ENCODE data around the gene KRTAP10-11.

The KRTAP10-11 gene

GRCh38 chr21:44664691-44665090 lies 18.5 kb downstream of the KRTAP10-11 start:
- Histone ChIP-seq H3K4me1 (ENCODE audit: low read length) (no peaks in the 10 kb centered on the region), H3K27me3 (replicated peaks; ENCODE audit: insufficient read depth, low read length) (peaks cover 89% of the 10 kb centered on the region), H3K79me2 (ENCODE audit: low read length) (no peaks in the 10 kb centered on the region), H3F3A (ENCODE audit: insufficient read depth, low read length) (no peaks in the 10 kb centered on the region), H3K9me3 (replicated peaks; ENCODE audit: insufficient read depth, low read length) (no peaks in the 10 kb centered on the region), H3K9ac (ENCODE audit: low read length) (no peak overlapping the region), H3K36me3 (replicated peaks; ENCODE audit: insufficient read depth, low read length) (no peaks in the 10 kb centered on the region), H3K4me3 (ENCODE audit: low read length) (no peak overlapping the region), H3K4me2 (ENCODE audit: low read depth, low read length) (no peak overlapping the region), H3K27ac (ENCODE audit: low read length) (no peak overlapping the region), H3K9me2 (replicated peaks; ENCODE audit: insufficient read depth, low read length) (no peaks in the 10 kb centered on the region), H2AFZ (ENCODE audit: low read length) (no peak overlapping the region), H4K20me1 (ENCODE audit: insufficient read depth, low read length) (no peaks in the 10 kb centered on the region)
- TF ChIP-seq EZH2phosphoT487 (IDR thresholded peaks at IDR 0.05; ENCODE audit: low read length): no peak
- TF ChIP-seq, protein P1, sequence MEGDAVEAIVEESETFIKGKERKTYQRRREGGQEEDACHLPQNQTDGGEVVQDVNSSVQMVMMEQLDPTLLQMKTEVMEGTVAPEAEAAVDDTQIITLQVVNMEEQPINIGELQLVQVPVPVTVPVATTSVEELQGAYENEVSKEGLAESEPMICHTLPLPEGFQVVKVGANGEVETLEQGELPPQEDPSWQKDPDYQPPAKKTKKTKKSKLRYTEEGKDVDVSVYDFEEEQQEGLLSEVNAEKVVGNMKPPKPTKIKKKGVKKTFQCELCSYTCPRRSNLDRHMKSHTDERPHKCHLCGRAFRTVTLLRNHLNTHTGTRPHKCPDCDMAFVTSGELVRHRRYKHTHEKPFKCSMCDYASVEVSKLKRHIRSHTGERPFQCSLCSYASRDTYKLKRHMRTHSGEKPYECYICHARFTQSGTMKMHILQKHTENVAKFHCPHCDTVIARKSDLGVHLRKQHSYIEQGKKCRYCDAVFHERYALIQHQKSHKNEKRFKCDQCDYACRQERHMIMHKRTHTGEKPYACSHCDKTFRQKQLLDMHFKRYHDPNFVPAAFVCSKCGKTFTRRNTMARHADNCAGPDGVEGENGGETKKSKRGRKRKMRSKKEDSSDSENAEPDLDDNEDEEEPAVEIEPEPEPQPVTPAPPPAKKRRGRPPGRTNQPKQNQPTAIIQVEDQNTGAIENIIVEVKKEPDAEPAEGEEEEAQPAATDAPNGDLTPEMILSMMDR (IDR thresholded peaks at IDR 0.05; ENCODE audit: low read length): no peak
- TF ChIP-seq EZH2 (optimal IDR thresholded peaks at IDR 0.05; ENCODE audit: low read depth, low read length): no peak
- no peak for DNase-seq

GRCh38 chr21:44666401-44667320 lies 20.4 kb downstream of the KRTAP10-11 start, which contains the start of gene KRTAP12-2:
Gene KRTAP12-2 (minus strand): TSS chr21:44666927. CDS start chr21:44666886, 41 bp downstream.
- Histone ChIP-seq H4K20me1 (ENCODE audit: insufficient read depth, low read length) (no peaks in the 10 kb centered on the region), H3K4me1 (ENCODE audit: low read length) (no peaks in the 10 kb centered on the region), H3K9me2 (replicated peaks; ENCODE audit: insufficient read depth, low read length) (no peaks in the 10 kb centered on the region), H3K4me3 (ENCODE audit: low read length) (no peak within 1 kb of the TSS), H2AFZ (ENCODE audit: low read length) (no peak within 1 kb of the TSS), H3K79me2 (ENCODE audit: low read length) (no peaks in the 10 kb centered on the region), H3K4me2 (ENCODE audit: low read depth, low read length) (no peak within 1 kb of the TSS), H3K27ac (ENCODE audit: low read length) (no peak within 1 kb of the TSS), H3K9me3 (replicated peaks; ENCODE audit: insufficient read depth, low read length) (no peaks in the 10 kb centered on the region), H3K9ac (ENCODE audit: low read length) (no peak within 1 kb of the TSS), H3K27me3 (replicated peaks; ENCODE audit: insufficient read depth, low read length) (peaks cover 95% of the 10 kb centered on the region), H3F3A (ENCODE audit: insufficient read depth, low read length) (no peaks in the 10 kb centered on the region), H3K36me3 (replicated peaks; ENCODE audit: insufficient read depth, low read length) (no peaks in the 10 kb centered on the region)
- DNase-seq: no peak
- TF ChIP-seq, protein P1 (IDR thresholded peaks at IDR 0.05; ENCODE audit: low read length): no peak
- TF ChIP-seq EZH2 (optimal IDR thresholded peaks at IDR 0.05; ENCODE audit: low read depth, low read length): no peak
- no peak for TF ChIP-seq EZH2phosphoT487 (IDR thresholded peaks at IDR 0.05; ENCODE audit: low read length)

DNA sequence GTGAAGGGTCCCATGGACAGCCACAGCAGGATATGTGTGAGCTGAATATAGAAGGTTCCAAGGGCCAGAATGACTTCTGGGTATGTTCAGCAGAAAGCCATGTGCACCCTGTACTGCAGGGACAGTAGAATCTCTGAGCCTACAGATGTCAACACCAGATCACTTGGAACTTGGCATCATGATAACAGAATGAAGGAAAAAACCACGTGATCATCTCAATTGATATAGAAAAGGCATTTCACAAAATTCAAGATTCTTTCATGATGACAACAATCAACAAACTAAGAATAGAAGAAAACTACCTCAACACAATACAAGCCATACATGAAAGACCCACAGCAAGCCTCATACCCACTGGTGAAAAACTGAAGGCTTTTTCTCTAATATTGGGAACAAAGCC lies 21.4 kb downstream of the KRTAP10-11 start:
- Histone ChIP-seq H3K4me2 (ENCODE audit: low read depth, low read length) (no peak overlapping the region), H3K9me3 (replicated peaks; ENCODE audit: insufficient read depth, low read length) (no peaks in the 10 kb centered on the region), H3K4me1 (ENCODE audit: low read length) (no peaks in the 10 kb centered on the region), H3K9me2 (replicated peaks; ENCODE audit: insufficient read depth, low read length) (no peaks in the 10 kb centered on the region), H4K20me1 (ENCODE audit: insufficient read depth, low read length) (no peaks in the 10 kb centered on the region), H3K36me3 (replicated peaks; ENCODE audit: insufficient read depth, low read length) (no peaks in the 10 kb centered on the region), H2AFZ (ENCODE audit: low read length) (no peak overlapping the region), H3K4me3 (ENCODE audit: low read length) (no peak overlapping the region), H3K27ac (ENCODE audit: low read length) (no peak overlapping the region), H3K79me2 (ENCODE audit: low read length) (no peaks in the 10 kb centered on the region), H3K9ac (ENCODE audit: low read length) (no peak overlapping the region), H3K27me3 (replicated peaks; ENCODE audit: insufficient read depth, low read length) (peaks cover 92% of the 10 kb centered on the region), H3F3A (ENCODE audit: insufficient read depth, low read length) (no peaks in the 10 kb centered on the region)
- DNase-seq: no peak
- TF ChIP-seq, protein P1 (IDR thresholded peaks at IDR 0.05; ENCODE audit: low read length): no peak
- no peak for TF ChIP-seq EZH2 (optimal IDR thresholded peaks at IDR 0.05; ENCODE audit: low read depth, low read length)
- no peak for TF ChIP-seq EZH2phosphoT487 (IDR thresholded peaks at IDR 0.05; ENCODE audit: low read length)

All from MM.1S (cell line).